Measurements from ENCODE around the gene TBPL1.

The TBPL1 gene

DNA sequence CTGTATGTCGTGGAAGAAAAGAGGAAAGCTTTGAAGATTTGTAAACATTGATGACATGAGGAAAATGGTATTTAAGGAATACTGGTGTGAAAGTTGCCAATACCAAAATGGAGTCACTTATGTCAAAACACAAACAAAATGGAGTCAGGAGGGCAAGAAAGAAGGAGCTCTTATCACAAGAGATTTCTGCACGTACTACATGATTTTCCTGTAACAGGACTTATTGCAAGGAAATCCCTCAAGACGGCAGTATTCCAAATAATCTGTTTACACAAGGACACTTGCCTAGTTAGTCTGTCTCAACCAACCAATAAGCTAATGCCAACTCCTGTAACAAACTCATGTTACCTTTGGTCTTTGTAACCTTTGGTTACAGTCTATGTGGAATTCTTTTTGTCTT is 69.6 kb downstream of the TBPL1 start:
- TF ChIP-seq, protein P1, sequence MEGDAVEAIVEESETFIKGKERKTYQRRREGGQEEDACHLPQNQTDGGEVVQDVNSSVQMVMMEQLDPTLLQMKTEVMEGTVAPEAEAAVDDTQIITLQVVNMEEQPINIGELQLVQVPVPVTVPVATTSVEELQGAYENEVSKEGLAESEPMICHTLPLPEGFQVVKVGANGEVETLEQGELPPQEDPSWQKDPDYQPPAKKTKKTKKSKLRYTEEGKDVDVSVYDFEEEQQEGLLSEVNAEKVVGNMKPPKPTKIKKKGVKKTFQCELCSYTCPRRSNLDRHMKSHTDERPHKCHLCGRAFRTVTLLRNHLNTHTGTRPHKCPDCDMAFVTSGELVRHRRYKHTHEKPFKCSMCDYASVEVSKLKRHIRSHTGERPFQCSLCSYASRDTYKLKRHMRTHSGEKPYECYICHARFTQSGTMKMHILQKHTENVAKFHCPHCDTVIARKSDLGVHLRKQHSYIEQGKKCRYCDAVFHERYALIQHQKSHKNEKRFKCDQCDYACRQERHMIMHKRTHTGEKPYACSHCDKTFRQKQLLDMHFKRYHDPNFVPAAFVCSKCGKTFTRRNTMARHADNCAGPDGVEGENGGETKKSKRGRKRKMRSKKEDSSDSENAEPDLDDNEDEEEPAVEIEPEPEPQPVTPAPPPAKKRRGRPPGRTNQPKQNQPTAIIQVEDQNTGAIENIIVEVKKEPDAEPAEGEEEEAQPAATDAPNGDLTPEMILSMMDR (IDR thresholded peaks at IDR 0.05; ENCODE audit: extremely low read depth, missing control alignments): no peak
- no peak for DNase-seq (ENCODE audit: low spot score)

- TF ChIP-seq, protein P1 (IDR thresholded peaks at IDR 0.05; ENCODE audit: extremely low read depth, missing control alignments): no peak
- DNase-seq (ENCODE audit: low spot score): no peak
Observed at GRCh38 chr6:134026597-134026996, 73.6 kb downstream of the TBPL1 start.

DNA sequence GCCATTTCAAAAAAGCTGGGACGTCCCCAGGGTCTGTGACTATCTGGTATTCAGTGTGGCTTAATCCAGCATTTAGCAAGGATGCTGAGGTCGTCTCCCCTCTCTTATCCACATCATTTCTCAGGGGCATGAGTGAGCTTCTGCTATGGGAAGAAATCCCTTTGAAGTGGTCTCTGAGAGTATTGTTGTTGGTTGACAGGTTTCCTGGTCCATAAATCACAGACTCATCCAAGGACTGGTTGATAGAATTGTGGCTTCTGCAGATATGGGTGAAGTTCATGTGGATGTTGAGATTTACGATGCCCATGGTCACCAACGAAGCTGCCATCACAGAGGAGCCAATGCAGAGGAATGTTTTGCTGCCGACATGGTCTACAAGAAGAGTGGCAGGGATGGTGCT is 75.4 kb downstream of the TBPL1 start:
- TF ChIP-seq, protein P1 (IDR thresholded peaks at IDR 0.05; ENCODE audit: extremely low read depth, missing control alignments): no peak
- no peak for DNase-seq (ENCODE audit: low spot score)

DNA sequence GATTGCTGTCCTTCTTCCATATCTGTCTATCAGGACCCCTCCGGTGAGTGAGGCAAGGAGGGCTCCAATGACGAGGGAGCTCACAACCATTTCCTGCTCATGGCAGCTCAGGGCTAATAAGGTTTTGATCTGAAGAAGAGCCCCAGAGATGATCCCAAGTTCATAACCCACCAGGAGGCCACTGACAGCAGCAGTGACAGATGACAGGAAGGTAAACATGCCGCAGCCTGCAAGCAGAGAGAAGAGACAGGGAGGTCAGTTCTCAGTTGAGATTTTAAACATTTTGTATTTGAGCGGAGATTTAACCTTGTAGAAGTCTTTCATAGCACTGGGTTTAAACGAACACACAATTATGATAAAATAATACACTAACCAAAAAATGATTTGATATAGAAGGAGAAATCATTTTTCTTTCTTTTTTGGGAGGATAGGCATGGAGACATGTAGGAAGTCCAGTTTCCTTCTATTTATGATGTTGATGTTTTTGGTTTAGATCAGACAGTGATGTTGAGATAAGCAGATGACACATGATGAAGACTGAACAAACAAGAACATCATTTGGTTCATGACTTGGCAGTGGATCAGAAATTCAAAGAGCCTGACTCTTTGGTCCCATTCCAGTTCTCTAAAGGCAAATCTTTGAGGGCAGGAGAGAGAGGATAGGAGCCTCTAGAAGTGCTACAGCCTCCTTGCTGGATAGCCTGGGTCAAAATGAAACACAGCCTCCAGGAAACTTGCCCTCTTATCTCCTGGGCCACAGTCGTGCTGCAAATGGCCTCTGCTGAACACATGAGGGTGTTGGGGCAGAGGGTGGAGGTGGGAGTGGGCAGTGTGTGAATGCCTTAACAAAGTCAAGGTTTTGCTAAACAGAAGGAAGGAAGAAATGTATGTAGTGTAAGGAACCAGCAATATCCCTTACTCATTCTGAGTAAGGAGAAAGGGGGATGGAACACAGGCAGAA is 76.8 kb downstream of the TBPL1 start:
- TF ChIP-seq, protein P1 (IDR thresholded peaks at IDR 0.05; ENCODE audit: extremely low read depth, missing control alignments): no peak
- DNase-seq (ENCODE audit: low spot score): no peak

GRCh38 chr6:134031696-134032255 is 78.8 kb downstream of the TBPL1 start:
- DNase-seq (ENCODE audit: low spot score): no peak
- TF ChIP-seq, protein P1 (IDR thresholded peaks at IDR 0.05; ENCODE audit: extremely low read depth, missing control alignments): no peak

DNA sequence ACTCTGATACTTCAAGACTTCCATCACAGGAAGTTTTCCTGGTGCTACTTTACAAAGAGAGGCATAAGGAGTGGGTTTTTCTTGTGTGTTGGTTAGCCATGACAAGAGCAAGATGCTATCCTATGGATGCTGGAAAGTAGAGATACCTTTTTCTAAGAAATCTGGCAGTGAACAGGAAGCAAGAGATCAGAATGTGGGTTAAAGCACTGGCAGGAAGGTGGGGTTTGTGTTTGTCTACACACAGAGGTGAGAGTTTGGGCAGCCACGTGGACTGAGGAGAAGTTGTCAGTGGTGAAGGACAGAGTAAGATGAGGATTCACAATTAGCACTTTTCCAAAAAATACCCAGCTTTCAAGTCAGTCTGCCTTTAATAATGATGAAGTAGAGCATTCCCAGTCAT is 81.5 kb downstream of the TBPL1 start:
- no peak for DNase-seq (ENCODE audit: low spot score)
- TF ChIP-seq, protein P1 (IDR thresholded peaks at IDR 0.05; ENCODE audit: extremely low read depth, missing control alignments): no peak
